GM19467 (cell line): ENCODE measurements around the gene UGT1A5.
"Not testable (repeated sequence)": the region's sequence is repeated elsewhere in the genome, so short reads cannot be mapped to it uniquely, and the experiment has no call there.

Source experiments
- ATAC-seq: cut with Tn5 transposase; IDR thresholded peaks from one replicate; pipeline ENCODE4 v1.9.1; 2021; ENCODE audit warnings: mild to moderate bottlenecking, moderate library complexity; ENCODE audit not compliant: unreplicated experiment

Gene UGT1A5

DNA sequence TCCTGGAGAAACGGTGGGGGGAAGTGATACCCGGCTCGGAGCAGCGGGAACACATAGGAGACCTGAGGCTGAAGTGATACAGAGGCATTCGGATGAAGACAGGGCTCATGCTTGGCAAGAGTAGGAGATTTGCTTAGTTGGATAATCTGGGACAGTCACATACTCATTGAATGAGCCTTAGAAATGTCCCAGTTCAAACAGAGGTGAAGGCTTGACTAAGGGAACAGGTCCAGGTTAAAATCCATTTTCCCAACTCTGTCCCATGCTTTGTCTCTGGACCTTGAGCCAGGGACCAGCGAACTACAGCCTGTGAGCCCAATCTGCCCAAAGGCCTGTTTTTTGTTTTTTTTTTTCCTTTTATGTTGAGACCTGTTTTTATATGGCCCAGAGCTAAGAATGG lies 18.7 kb upstream of the UGT1A5 start:
- no peak for ATAC-seq

DNA sequence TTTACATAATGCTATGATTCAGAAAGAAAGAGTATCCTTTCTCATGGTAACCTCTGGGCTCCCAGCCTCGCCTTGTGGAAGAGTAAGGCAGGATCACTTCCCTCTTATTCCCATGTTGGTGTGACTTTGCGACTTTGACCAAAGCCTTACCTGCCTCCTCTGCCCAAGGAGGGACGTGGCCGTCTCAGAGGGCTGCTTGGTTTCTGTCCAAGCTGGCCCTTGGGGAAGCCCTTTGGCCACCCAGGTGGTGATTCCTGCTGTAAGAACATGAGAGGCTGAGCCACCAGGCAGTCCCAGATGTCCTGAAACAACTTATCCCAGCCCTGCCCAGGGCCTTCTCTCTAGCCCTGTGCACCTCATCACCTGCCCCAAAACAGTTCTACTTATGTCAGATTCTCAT lies 14.0 kb upstream of the UGT1A5 start:
- no peak for ATAC-seq

DNA sequence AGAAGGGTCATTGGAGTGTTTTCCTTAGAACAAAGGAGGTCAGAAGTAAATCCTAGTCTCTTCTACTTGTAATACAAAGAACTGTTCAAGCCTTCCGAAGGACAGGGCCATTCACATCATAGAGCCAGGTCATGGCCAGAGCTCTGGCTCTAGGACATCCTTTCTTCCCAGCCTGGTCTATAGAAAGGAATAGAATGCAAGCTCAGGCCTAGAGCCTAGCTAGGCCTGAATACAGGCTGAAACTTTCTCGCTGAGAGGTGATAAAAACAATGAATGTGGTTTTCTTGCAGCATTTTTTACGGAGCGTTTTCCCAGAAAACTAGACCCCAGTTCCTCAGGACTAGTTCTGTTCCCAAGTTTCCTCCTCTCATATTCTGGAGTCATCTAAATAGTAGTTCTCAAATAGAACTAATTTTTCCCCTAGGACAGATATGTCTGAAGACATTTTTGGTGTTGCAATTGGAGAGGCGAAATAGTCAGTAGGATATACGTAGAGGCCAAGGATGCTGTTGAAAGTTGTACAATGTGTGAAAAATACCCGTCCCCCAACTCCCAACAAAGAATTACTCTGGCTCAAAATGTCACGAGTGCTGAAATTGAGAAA lies 13.2 kb upstream of the UGT1A5 start:
- ATAC-seq, result no peak

DNA sequence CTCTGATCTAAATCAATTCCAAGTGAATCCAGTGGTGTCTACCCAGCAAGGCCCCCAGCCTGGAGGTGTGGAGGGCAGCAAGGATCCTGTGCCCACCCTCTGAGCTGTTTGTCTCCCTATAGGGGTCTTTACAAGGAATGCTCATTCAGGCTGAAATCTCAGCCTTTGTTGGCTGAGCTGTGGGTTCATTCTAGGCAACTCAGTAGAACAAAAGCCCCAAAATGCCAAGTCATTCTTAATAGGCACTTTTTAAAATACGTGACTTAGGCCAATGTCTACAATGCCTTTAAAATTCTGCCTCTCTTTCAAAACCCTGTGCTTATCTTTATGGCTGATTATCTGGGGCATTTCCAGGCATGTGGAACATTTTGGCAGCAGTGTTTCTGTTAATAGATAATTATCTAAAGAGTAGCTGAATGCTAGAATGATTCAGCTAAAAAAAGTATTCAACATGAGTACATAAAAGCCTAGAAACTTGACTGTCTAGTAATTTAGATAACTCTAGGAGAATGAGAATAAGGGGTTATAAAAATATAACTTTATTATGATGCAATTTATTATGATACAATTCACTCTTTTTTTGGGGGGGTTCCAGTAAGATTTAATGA lies 12.6 kb upstream of the UGT1A5 start:
- no peak for ATAC-seq

DNA sequence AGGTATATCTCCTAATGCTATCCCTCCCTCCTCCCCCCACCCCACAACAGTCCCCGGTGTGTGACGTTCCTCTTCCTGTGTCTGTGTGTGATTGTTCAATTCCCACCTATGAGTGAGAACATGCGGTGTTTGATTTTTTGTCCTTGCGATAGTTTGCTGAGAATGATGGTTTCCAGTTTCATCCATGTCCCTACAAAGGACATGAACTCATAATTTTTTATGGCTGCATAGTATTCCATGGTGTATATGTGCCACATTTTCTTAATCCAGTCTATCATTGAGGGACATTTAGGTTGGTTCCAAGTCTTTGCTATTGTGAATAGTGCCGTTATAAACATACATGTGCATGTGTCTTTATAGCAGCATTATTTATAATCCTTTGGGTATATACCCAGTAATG lies 11.9 kb upstream of the UGT1A5 start:
- ATAC-seq, result not testable (repeated sequence)

DNA sequence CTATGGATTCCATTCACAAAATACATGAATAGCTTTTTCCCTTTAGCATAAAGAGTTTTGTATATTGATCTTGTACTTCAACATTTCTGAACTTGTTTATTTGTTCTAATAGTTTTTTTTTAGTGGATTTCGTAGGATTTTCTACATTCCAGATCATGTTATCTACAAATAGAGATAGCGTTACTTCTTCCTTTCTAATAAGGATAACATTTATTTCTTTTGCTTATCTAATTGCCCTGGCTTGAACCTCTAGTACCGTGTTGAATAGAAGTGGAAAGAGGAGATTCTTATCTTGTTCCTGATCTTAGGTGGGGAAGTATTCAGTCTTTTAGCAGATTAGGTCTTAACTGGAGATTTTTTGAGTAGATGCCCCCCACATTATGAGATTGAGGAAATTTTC lies 10.5 kb upstream of the UGT1A5 start:
- ATAC-seq, result no peak

DNA sequence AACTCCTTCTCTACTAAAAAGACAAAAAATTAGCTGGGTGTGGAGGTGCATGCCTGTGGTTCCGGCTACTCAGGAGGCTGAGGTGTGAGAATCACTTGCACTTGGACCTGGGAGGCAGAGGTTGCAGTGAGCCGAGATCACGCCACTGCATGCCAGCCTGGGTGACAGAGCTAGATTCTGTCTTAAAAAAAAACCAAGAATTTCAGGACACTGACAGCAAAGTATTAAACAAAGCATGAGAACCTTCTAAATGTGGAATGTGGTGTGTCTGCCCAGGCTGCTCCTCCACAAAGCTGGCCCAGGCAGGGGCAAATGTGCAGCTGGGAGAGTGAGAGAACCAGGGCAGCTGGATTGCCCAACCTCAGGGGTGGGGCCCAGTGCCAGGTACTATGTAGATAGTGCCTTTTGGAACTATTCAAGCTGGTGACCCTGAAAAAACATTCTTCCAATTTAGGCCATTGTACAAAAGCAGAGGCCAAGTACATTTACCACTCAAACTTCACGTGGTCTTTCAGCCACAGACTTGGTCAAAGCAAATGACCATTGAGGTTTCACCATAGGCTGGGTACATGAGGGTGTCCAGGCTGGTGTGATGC lies 6.7 kb upstream of the UGT1A5 start:
- ATAC-seq, result no peak

DNA sequence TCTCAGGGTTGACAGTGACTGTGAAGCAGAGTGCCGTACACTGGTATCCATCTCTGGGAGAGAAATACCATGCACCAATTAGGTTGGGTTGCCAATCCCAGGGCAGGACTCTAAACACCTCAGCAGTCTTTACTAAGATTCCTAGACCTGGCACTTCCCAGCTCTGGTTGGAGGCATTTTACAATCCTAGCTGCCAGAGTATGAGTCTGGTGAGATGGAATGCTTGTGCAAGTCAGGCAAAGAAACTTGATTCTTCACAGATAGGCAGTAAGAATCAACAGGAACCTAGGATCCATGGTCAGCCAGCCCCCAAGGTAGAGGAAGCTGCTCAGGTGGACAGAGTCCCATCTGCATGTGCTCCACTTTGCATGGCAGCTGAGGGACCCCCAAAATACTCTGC lies 6.0 kb upstream of the UGT1A5 start:
- ATAC-seq, result no peak

DNA sequence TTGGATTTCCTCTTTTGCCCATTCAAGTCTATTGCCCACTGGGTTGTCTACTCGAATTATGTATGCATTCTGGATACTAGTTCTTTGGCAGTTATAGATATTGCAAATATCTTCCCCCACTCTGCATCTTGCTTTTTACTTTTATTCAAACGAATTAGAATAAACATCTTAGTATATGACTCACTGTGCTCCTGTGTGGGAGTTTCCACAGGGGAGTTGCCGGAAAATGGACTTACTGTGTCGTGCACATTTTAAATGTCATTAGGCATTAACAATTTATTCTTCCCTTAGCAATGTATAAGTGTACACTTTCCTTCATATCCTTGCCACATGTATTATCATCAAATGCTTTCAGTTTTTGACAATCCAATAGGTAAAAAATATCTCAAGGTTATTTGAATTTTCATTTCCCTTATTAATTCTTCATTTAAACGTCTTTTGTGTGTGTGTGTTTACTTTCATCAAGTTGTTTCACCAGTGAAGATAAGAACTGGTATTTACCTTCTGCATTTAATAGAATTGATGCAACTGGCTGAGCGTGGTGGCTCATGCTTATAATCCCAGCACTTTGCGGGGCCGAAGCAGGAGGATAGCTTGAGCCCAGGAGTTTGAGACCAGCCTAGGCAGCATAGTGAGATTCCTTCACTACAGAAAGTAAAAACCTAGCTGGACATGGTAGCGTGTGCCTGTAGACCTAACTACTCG lies 4.6 kb upstream of the UGT1A5 start:
- ATAC-seq, result no peak

DNA sequence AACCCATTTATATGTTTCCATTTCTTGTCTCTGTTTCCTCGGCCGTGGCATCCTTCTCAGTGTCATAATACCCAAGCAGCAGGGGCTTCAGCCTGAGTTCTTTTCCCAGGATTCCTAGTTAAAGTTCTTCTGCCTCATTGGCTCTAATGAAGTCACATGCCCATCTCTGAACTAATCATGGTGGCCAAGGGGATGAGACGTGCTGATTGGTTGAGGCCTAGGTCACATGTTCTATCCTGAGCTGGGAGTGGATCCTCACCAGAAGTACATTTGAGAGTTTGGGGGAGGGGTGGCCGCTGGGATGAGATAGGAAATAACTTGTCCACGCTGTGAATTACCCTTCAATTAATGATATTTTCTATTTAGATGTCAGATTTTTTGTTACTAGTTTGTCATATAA lies 3.8 kb upstream of the UGT1A5 start:
- no peak for ATAC-seq

DNA sequence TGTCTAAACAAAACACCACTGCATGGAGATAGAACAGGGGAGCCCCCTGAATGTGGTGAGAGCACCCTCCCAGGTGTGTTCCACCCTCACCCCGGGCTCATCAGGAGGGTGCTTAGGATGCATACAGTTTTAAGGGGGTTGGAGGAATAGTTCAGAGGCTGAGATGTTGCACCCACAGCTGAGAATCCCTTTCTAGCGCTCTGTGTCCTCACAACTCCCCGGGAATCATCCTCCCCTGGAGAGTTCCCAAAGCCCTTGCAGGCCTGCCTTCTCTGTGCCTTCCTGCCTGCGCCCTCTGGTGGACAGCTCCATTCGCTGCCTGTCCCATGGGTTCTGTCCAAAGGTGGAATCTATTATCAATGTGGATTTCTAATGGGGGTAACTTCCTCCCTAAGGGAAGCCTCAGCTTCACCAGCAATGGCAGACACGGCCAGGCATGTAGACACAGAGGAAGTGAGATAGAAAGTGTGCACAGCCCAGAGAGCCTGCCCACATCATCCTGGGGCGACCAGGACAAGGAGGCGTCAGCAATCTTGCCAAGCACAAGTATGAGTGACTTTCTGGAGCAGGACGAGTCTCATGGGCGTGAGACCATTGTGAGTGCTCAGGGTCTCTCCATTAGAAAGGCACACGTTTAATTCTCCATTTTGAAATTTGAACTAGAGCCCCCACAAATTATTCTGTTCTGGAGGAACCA lies 1.2 kb upstream of the UGT1A5 start:
- ATAC-seq, result peak; percentile 71

DNA sequence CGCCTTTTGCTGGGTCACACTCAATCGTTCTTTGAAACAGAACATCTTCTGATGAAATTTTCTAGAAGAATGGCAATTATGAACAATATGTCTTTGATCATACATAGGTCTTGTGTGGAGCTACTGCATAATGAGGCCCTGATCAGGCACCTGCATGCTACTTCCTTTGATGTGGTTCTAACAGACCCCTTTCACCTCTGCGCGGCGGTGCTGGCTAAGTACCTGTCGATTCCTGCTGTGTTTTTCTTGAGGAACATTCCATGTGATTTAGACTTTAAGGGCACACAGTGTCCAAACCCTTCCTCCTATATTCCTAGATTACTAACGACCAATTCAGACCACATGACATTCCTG lies 532 bp downstream of the UGT1A5 start:
- ATAC-seq, result no peak

DNA sequence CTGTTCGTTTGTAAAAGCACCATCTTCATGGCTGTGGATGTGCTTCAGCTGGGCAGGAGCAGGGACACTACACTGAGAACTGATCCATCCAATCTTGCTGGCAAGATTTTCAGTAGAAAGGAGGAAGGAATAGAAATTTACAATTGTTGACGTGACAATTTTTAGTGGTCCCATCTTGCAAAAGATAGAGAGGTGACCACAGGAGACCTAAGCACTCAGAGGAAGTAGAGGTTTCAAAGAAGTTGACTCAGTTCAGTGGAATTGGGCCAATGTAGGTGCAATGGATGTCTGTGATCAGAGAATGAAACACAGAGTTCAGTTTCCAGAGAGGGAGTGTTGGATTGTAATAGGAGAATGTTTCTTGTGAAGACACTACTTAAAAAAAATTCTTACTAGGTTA lies 1.4 kb downstream of the UGT1A5 start:
- ATAC-seq, result no peak

DNA sequence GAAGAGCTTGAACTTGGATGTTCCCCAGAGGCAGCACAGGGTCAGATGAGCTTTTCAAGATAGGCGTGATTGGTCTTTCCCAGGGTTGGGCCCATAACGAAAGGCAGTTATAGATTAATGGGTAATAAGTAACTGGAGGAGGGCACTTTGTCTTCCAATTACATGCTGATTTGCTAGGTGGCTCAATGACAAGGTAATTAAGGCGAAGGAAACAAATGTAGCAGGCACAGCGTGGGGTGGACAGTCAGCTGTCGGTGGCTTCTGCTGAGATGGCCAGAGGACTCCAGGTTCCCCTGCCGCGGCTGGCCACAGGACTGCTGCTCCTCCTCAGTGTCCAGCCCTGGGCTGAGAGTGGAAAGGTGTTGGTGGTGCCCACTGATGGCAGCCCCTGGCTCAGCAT lies 5.8 kb downstream of the UGT1A5 start, which contains the start of gene UGT1A4:
UGT1A4 (plus strand) TSS at position 185 of the 400 bp plus-strand sequence; CDS start at position 270, 85 bp downstream.
- no peak for ATAC-seq

DNA sequence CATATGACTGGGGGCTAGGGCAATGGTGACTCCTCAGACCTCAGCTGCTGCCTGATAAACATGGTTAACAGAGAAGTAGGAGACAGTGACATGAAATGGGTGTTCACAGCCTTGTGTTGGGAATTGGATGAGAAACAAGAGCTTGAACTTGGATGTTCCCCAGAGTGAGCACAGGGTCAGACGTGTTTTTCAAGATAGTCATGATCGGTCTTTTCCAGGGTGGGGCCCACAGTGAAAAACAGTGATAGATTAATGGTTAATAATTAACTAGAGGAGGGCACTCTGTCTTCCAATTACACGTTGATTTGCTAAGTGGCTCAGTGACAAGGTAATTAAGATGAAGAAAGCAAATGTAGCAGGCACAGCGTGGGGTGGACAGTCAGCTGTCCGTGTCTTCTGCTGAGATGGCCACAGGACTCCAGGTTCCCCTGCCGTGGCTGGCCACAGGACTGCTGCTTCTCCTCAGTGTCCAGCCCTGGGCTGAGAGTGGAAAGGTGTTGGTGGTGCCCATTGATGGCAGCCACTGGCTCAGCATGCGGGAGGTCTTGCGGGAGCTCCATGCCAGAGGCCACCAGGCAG lies 16.1 kb downstream of the UGT1A5 start, which contains the start of gene UGT1A3:
UGT1A3 (plus strand) TSS at position 320 of the 579 bp plus-strand sequence; CDS start at position 405, 85 bp downstream.
- no peak for ATAC-seq

DNA sequence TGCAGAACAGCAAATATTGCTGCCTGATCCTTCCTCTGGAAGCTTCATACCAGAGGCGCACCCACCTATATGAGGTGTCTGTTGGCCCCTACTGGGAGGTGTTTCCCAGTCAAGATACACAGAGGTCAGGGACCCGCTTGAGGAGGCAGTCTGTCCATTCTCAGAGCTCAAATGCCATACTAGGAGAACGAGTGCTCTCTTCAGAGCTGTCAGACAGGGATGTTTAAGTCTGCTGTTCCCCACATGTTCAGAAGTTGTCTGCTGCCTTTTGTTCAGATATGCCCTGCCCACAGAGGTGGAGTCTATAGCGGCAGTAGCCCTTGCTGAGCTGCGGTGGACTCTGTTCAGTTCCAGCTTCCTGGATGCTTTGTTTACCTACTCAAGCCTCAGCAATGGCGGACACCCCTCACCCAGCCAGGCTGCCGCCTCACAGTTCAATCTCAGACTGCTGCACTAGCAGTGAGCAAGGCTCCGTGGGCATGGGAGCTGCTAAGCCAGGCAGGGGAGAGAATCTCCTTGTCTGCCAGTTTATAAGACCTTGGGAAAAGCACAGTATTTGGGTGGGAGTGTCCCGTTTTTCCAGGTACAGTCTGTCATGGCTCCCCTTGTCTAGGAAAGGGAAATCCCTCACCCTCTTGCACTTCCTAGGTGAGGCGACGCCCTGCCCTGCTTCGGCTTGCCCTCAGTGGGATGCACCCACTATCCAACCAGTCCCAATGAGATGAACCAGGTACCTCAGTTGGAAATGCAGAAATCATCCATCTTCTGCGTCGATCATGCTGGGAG lies 24.4 kb downstream of the UGT1A5 start:
- not testable (repeated sequence) for ATAC-seq

DNA sequence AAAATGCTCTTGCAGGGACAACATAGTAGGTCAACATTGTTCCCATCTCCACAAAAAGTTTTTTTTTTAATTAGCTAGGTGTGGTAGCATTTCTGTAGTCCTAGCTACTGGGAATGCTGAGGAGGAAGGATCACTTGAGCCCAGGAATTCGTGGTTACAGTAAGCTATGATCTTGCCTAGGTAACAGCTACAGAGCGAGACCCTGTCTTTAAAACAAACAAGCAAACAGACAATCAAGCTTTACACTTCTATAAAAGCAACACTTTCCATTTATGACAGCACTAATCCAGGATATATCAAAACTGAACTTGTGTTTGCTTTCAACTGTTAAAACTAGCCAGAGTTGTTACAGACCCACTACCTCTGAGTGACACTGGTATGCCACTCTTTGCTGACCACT lies 28.2 kb downstream of the UGT1A5 start:
- no peak for ATAC-seq

DNA sequence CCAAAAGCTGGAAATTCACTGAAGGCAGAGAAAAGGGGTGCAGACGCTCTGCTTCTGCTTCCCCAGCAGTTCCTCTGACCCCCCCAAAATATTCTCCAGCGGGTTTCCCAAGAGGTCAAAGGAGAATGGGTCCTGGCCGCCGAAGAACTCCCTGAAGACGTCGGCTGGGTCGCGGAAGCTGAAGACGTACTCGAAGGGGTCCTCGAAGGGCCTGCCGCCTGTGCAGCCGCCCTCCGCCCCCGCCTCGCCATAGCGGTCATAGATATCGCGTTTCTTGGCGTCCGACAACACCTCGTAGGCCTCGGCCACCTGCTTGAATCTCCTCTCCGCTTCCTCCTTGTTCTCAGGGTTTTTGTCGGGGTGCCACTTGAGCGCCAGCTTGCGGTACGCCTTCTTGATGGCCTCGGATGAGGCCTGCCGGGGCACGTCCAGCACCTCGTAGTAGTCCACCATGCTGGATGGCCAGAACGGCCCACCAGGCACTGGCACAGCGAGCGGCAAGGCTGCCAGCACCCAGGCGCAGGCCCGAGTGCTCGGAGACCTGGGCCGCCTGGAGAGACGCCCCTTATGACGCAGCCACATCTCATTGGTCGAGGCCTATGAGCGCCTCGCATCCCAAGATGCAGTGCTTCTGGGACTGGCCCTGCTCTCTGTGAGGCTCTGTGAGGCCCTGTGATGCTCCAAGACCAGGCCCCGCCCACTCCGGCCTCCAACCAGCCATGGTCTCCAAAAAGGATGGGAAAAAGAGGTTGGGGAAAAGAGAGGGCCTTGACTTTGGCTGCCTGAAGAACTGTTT lies 31.0 kb downstream of the UGT1A5 start:
- no peak for ATAC-seq

DNA sequence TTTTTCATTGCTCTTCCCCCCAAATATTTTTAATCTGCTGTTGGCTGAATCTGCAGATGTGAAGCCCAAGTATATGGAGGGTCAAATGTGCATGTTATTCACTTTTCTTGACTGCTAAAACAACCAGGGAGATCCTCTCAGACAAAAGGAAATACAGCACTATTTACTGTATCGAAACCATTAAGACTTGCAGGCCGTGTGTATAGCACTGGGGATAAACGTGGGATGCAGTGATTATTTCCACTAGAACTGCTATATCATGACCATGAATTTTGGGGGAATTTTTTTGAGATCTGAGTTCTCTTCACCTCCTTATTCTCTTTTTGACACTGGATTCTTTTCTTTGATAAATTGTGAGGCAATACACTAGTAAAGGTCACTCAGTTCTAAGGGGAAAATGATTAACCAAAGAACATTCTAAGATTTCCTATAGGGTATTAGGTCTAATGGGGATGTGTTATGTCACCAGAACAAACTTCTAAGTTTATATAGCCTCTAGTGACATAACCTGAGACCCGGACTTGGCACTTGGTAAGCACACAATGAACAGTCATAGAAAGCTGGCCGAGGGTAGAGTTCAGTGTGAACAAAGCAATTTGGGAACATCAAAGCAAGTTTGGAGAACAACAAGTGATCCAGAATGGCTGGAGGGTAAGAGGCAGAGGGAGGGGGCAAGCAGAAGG lies 32.5 kb downstream of the UGT1A5 start:
- no peak for ATAC-seq
